Hematopoietic multipotent progenitor cell treated with erythropoietin and hydrocortisone succinate and interleukin-3 and kit ligand, for 17 days (in vitro differentiated cells): ENCODE results near the gene TPPP3.

Source experiments
- DNase-seq: peaks from one replicate; pipeline ENCODE4 v3.0.0-alpha.2; 2015; ENCODE audit warnings: low spot score

Gene TPPP3

DNA sequence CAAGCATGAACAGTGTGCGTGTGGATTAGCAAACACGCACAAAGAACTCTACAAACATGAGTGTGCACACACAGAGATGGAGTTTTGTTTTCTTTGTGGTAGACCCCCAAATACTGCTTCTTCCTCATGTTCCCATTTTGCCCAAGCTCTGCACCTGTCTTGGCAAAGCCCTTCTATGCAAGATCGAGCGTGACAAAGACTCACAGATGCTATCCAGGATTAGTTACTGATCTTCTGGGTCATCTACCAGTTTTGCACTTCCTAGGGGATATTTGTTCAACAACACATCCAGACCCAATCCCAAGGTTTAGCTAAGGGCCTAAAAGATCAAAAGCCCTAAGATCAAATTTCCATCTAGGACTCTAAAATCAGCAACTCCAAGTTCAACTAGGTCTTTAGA is 50.7 kb downstream of the TPPP3 start:
- DNase-seq, result no peak

DNA sequence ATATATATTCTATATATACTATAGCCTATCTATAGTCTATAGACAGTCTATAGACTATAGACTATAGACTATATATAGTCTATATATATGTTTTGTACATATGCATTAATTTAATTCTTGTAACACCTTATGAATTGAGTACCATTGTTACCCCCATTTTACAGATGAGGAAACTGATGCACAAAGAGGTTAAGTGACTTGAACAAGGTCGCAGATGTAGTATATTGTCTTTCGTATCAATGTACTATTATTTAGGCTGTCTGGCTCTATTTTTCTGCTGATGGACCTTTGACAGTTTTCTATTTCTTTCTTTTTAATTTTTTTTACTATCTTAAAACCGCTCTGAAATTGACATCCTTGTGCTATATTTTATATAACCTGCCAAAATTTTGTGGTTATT is 52.0 kb downstream of the TPPP3 start:
- no peak for DNase-seq
